ENCODE measurements around the gene KRT2.

Gene KRT2

GRCh38 chr12:52627395-52628110 is 24.5 kb downstream of the KRT2 start:
- no peak overlapping the region for H3K4me3 ChIP-seq (ENCODE audit: low read length)
- no peak for TF ChIP-seq CTCF (IDR thresholded peaks at IDR 0.05; ENCODE audit: insufficient read depth, low read depth, low read length, missing control alignments)
- DNase-seq (ENCODE audit: low read depth) = no peak

GRCh38 chr12:52622349-52622748 is 29.7 kb downstream of the KRT2 start:
- no peak for TF ChIP-seq CTCF (IDR thresholded peaks at IDR 0.05; ENCODE audit: insufficient read depth, low read depth, low read length, missing control alignments)

DNA sequence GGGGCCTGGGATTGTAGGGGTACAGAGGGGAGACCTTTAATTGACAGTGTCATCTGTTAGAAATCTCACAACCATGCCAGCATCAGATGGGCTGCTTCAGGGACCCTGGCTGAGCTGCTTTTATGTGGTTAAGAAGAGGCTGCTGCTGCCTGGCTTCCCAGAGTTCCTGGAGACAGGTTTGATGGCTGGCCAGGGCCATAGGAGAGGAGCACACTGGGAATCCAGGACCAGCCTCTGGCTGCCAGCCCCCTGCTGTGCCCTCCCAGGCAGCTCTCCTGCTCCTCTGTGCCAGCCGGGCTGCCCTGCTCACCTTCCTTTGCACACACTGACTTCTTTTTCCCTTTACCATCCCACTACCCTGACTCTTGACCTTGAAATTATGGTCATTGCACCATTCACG is 33.1 kb downstream of the KRT2 start:
- TF ChIP-seq CTCF (IDR thresholded peaks at IDR 0.05; ENCODE audit: insufficient read depth, low read depth, low read length, missing control alignments) = no peak
- DNase-seq (ENCODE audit: low read depth) = no peak
- no peak overlapping the region for H3K4me3 ChIP-seq (ENCODE audit: low read length)

More at GRCh38 chr12:52622349-52622748, 29.7 kb downstream of the KRT2 start:
- DNase-seq (ENCODE audit: low read depth) = no peak
- H3K4me3 ChIP-seq (ENCODE audit: low read length) = no peak overlapping the region

- H3K4me3 ChIP-seq (ENCODE audit: low read length) = no peak within 1 kb of the TSS
- TF ChIP-seq CTCF (IDR thresholded peaks at IDR 0.05; ENCODE audit: insufficient read depth, low read depth, low read length, missing control alignments) = no peak
- no peak for DNase-seq (ENCODE audit: low read depth)
These were observed 33.8 kb downstream of the KRT2 start, which contains the start of gene KRT73 for GRCh38 chr12:52618216-52618615. TSS of gene KRT73 (minus strand) at chr12:52618559. CDS start at chr12:52618524, 35 bp downstream.

GRCh38 chr12:52617403-52617785 is 34.6 kb downstream of the KRT2 start:
- DNase-seq (ENCODE audit: low read depth) = no peak
- no peak for TF ChIP-seq CTCF (IDR thresholded peaks at IDR 0.05; ENCODE audit: insufficient read depth, low read depth, low read length, missing control alignments)
- no peak overlapping the region for H3K4me3 ChIP-seq (ENCODE audit: low read length)

DNA sequence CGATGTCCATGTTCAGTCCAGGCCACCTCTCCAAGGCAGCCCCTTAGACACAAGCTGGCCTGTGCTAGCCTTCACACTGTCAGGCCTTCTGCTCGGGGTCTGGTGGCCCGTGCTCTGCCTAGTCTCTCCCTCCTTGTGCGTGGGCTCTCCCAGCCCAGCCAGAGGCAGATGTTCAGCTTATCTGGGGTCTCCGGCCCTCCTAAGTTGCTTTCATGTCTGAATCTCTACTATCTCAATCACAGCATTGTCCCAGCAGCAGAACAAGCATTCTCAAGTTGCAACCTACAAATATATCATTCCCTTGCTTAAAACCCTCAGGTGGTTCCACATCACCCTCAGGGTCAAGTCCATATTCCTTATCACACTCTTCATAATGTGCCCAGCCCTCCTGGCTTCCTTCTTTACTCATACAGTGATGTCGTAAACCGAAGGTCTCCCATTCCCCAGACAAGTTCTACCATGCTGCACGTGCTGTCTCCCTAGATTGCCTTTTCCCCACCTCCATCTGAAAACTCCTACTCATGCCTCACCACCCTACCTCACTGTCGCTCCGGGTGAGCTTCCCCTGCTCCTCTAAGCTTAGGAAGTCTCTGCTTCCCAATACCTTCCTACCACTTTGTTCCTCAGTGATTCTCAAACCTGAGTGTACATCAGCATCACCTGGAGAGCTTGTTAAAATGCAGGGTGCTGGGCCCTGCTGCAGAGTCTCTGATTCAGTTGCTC is 35.2 kb downstream of the KRT2 start:
- no peak for TF ChIP-seq CTCF (IDR thresholded peaks at IDR 0.05; ENCODE audit: insufficient read depth, low read depth, low read length, missing control alignments)
- no peak for DNase-seq (ENCODE audit: low read depth)
- no peak overlapping the region for H3K4me3 ChIP-seq (ENCODE audit: low read length)

Data from epithelial cell of esophagus (primary cell).